GM19467 (cell line): ENCODE data around the gene PIKFYVE.

Experiments used
- ATAC-seq: cut with Tn5 transposase; IDR thresholded peaks from one replicate; pipeline ENCODE4 v1.9.1; 2021; ENCODE audit warnings: mild to moderate bottlenecking, moderate library complexity; ENCODE audit not compliant: unreplicated experiment

PIKFYVE gene

DNA sequence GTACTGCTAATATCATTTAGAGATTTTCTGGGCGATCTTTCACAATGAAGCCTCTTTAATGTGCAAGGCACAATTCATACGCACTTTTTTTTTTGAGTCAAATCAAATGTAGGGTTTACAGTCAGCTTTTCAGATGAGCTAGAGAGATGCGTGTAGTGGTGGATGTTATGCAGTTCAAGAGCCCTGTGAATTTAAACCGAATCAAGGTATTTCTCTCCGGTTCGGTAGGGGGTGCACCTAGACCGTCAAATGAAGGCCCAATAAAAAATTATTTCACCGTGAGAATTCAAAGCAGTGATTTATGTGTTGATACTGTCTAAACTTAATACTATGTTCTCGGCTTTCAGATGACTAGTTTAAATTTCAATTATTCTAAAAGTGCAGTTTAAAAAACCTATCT lies 141.6 kb downstream of the PIKFYVE start:
- ATAC-seq = no peak
